H1 (cell line): ENCODE data around the gene CCDC197. TPM values are rescaled to one million over a fixed set of nuclear protein-coding genes. Genes with fewer than 3 reads are reported as not detected.
A peak's percentile ranks its signal among the peaks of the same experiment; 100 is the strongest.

Experiments
- CTCF ChIA-PET: fragments of 300-600 bp; sonication (Branson Sonifier 250); formaldehyde crosslinking; loops from one replicate; lab custom pipeline; 2021; ENCODE audit not compliant: partially characterized antibody; lab: Charles Lee
- POLR2A ChIA-PET: fragments of 300-600 bp; sonication (Branson Sonifier 250); formaldehyde crosslinking; loops from one replicate; lab custom pipeline; 2021; ENCODE audit warnings: inconsistent platforms; ENCODE audit not compliant: partially characterized antibody; lab: Charles Lee
- DNase-seq, 2 experiments: peaks; one replicate each; pipeline versions ENCODE4 v3.0.0 to v3.0.0-alpha.2; 2010 to 2022; ENCODE audit warnings: low spot score in 2 of 2, low read depth in 1 of 2, mixed read lengths in 1 of 2
- FAIRE-seq: peaks from 2 replicates; lab custom pipeline; 2011; peaks lifted over from hg19 to GRCh38; lab: Jason Lieb, UNC
- H2AFZ ChIP-seq: 2 replicates; pipeline ENCODE4 v1.8.1; 2012; ENCODE audit warnings: low read length, inconsistent platforms
- H2AK5ac ChIP-seq: 2 replicates; pipeline ENCODE4 v1.6.1; 2013; ENCODE audit warnings: low read depth, low read length
- H2BK120ac ChIP-seq: replicated peaks from 2 replicates; pipeline ENCODE3; 2013; ENCODE audit warnings: low read depth, low read length, inconsistent platforms
- H2BK12ac ChIP-seq: 2 replicates; pipeline ENCODE4 v1.6.1; 2013; ENCODE audit warnings: low read depth, low read length
- H2BK15ac ChIP-seq: 2 replicates; pipeline ENCODE4 v1.6.1; 2013; ENCODE audit warnings: low read length
- H2BK20ac ChIP-seq: 2 replicates; pipeline ENCODE4 v1.6.1; 2013; ENCODE audit warnings: low read length
- H2BK5ac ChIP-seq: 2 replicates; pipeline ENCODE4 v1.6.1; 2013; ENCODE audit warnings: low read depth, low read length
- H3K14ac ChIP-seq: 2 replicates; pipeline ENCODE4 v1.6.1; 2013; ENCODE audit warnings: inconsistent platforms; ENCODE audit not compliant: insufficient read length
- H3K18ac ChIP-seq: 2 replicates; pipeline ENCODE4 v1.6.1; 2013; ENCODE audit warnings: low read length; ENCODE audit errors: extremely low read depth
- H3K23ac ChIP-seq: 2 replicates; pipeline ENCODE4 v1.6.1; 2013; ENCODE audit warnings: inconsistent platforms; ENCODE audit not compliant: insufficient read length
- H3K23me2 ChIP-seq: 2 replicates; pipeline ENCODE4 v1.6.1; 2013; ENCODE audit warnings: low read depth, low read length
- H3K27ac ChIP-seq: 2 replicates; pipeline ENCODE4 v1.6.1; 2011; ENCODE audit warnings: low read depth, low read length, inconsistent platforms
- H3K27me3 ChIP-seq, 4 experiments: replicated peaks in 1 of 4; 1 replicate in 1 of 4; 2 replicates in 3 of 4; pipeline versions ENCODE4 v1.6.1 to v1.8.1; 2011 to 2013; ENCODE audit warnings: low read length in 3 of 4, mild to moderate bottlenecking in 3 of 4, inconsistent platforms in 2 of 4, mixed read lengths in 2 of 4, moderate library complexity in 1 of 4; ENCODE audit not compliant: control insufficient read depth in 3 of 4, insufficient read depth in 3 of 4; ENCODE audit errors: extremely low read depth in 1 of 4
- H3K36me3 ChIP-seq, 4 experiments: 2 replicates each; pipeline versions ENCODE4 v1.6.1 to v1.8.1; 2011 to 2013; ENCODE audit warnings: mild to moderate bottlenecking in 4 of 4, low read length in 3 of 4, moderate library complexity in 2 of 4, control low read depth in 1 of 4, inconsistent platforms in 1 of 4; ENCODE audit not compliant: insufficient read depth in 4 of 4, control insufficient read depth in 2 of 4
- H3K4ac ChIP-seq: replicated peaks from 2 replicates; pipeline ENCODE3; 2013; ENCODE audit warnings: low read length, low read depth, mixed read lengths, inconsistent platforms; ENCODE audit not compliant: insufficient read length
- H3K4me1 ChIP-seq, 4 experiments: replicated peaks in 1 of 4; 1 replicate in 1 of 4; 2 replicates in 3 of 4; pipeline versions ENCODE4 v1.6.1 to v1.8.1; 2011 to 2013; ENCODE audit warnings: low read length in 3 of 4, inconsistent platforms in 2 of 4, mixed read lengths in 1 of 4; ENCODE audit not compliant: insufficient read depth in 4 of 4, control insufficient read depth in 3 of 4
- H3K4me2 ChIP-seq, 2 experiments: 2 replicates each; pipeline versions ENCODE4 v1.6.1 to v1.8.1; 2011 to 2013; ENCODE audit warnings: low read depth in 2 of 2, low read length in 2 of 2, control low read depth in 1 of 2, inconsistent platforms in 1 of 2, mild to moderate bottlenecking in 1 of 2; ENCODE audit not compliant: insufficient read depth in 1 of 2
- H3K4me3 ChIP-seq, 4 experiments: fragments of 200-600, 300-600 bp in 1 of 4; sonication (generic), shearing (Covaris generic), sonication (Bioruptor Twin) in 1 of 4; 2 replicates each; pipeline versions ENCODE4 v1.5.1 to v1.8.1; 2011 to 2016; ENCODE audit warnings: low read length in 4 of 4, low read depth in 3 of 4, control low read depth in 2 of 4, inconsistent platforms in 2 of 4, mild to moderate bottlenecking in 2 of 4, mixed read lengths in 1 of 4, moderate library complexity in 1 of 4; ENCODE audit not compliant: insufficient read depth in 2 of 4; ENCODE audit errors: extremely low read depth in 1 of 4
- H3K56ac ChIP-seq: replicated peaks from 2 replicates; pipeline ENCODE3; 2013; ENCODE audit warnings: low read depth, mild to moderate bottlenecking, mixed read lengths, low read length, inconsistent platforms; ENCODE audit not compliant: insufficient read length
- H3K79me1 ChIP-seq: 2 replicates; pipeline ENCODE4 v1.6.1; 2013; ENCODE audit warnings: low read depth, low read length, control low read depth
- H3K79me2 ChIP-seq, 2 experiments: 2 replicates each; pipeline versions ENCODE4 v1.6.1 to v1.8.1; 2012 to 2013; ENCODE audit warnings: low read length in 2 of 2, mild to moderate bottlenecking in 2 of 2, inconsistent platforms in 1 of 2; ENCODE audit not compliant: insufficient read depth in 2 of 2, control insufficient read depth in 1 of 2
- H3K9ac ChIP-seq, 4 experiments: replicated peaks in 1 of 4; 1 replicate in 1 of 4; 2 replicates in 3 of 4; pipeline versions ENCODE4 v1.6.1 to v1.8.1; 2011 to 2013; ENCODE audit warnings: low read depth in 3 of 4, low read length in 3 of 4, control low read depth in 2 of 4, mild to moderate bottlenecking in 2 of 4, moderate library complexity in 2 of 4, inconsistent platforms in 1 of 4; ENCODE audit errors: extremely low read depth in 1 of 4
- H3K9me3 ChIP-seq, 2 experiments: 2 replicates each; pipeline versions ENCODE4 v1.6.1 to v1.8.1; 2012 to 2013; ENCODE audit warnings: mild to moderate bottlenecking in 2 of 2, moderate library complexity in 2 of 2, control low read depth in 1 of 2, inconsistent platforms in 1 of 2, low read depth in 1 of 2, low read length in 1 of 2, mixed read lengths in 1 of 2; ENCODE audit not compliant: insufficient read depth in 2 of 2
- H4K20me1 ChIP-seq, 2 experiments: replicated peaks in 1 of 2; 2 replicates each; pipeline versions ENCODE3 to v1.8.1; 2011 to 2013; ENCODE audit warnings: inconsistent platforms in 2 of 2, low read length in 2 of 2, mild to moderate bottlenecking in 1 of 2; ENCODE audit not compliant: insufficient read depth in 2 of 2, control insufficient read depth in 1 of 2
- H4K5ac ChIP-seq: 2 replicates; pipeline ENCODE4 v1.6.1; 2013; ENCODE audit warnings: low read length, low read depth, mixed read lengths, inconsistent platforms; ENCODE audit not compliant: insufficient read length
- H4K8ac ChIP-seq: 2 replicates; pipeline ENCODE4 v1.8.0; 2013; ENCODE audit warnings: mild to moderate bottlenecking, moderate library complexity, low read length, inconsistent platforms; ENCODE audit not compliant: insufficient read depth; ENCODE audit errors: extremely low read depth
- H4K91ac ChIP-seq: replicated peaks from 2 replicates; pipeline ENCODE3; 2013; ENCODE audit warnings: low read length, mixed read lengths, inconsistent platforms; ENCODE audit not compliant: insufficient read length
- BACH1 ChIP-seq: IDR thresholded peaks from 2 replicates; pipeline ENCODE4 v1.6.1; 2012; ENCODE audit warnings: low read length, improper control_type of control experiment
- CBX5 ChIP-seq: fragments of 300-800, 300-1000 bp; sonication (generic); IDR thresholded peaks from 2 replicates; pipeline ENCODE4 v1.7.1; 2016; ENCODE audit warnings: antibody characterized with exemption, low read length, low read depth
- GTF2F1 ChIP-seq: IDR thresholded peaks from 2 replicates; pipeline ENCODE4 v1.6.1; 2012; ENCODE audit warnings: low read depth, low read length, improper control_type of control experiment, borderline replicate concordance
- KDM1A ChIP-seq: fragments of 200-600, 300-600 bp; sonication (generic); IDR thresholded peaks from 2 replicates; pipeline ENCODE4 v1.7.1; 2016; ENCODE audit warnings: mild to moderate bottlenecking, low read length, borderline replicate concordance
- SIX5 ChIP-seq: IDR thresholded peaks from 2 replicates; pipeline ENCODE4 v1.6.1; 2011; ENCODE audit warnings: mild to moderate bottlenecking, low read depth, low read length
- WGBS, 2 experiments: shearing (Covaris generic) in 1 of 2; methylation state at CpG; one replicate each; pipeline versions ENCODE4 v1.1.6 to v1.1.7; 2013 to 2015; ENCODE audit warnings: low lambda C conversion rate in 2 of 2, mixed read lengths in 2 of 2, inconsistent platforms in 1 of 2, low coverage in 1 of 2, missing lambda C conversion rate in 1 of 2; ENCODE audit not compliant: insufficient replicate concordance in 2 of 2, insufficient coverage in 1 of 2, insufficient read length in 1 of 2; ENCODE audit errors: extremely low coverage in 1 of 2, missing lambda C conversion rate in 1 of 2; 5-methylcytosine and 5-hydroxymethylcytosine counted together
- polyA plus RNA-seq, 7 experiments: library from polyadenylated mRNA; depleted of rRNA in 3 of 7; stranded (reverse) in 5 of 7; unstranded in 2 of 7; fragments of >200 nt in 5 of 7; fragments of 200-250 nt in 2 of 7; gene quantifications; 1 replicate in 5 of 7; 2 replicates in 1 of 7; 4 replicates in 1 of 7; pipeline versions ENCODE4 v1.2.1 to v1.2.3, GENCODE V29; 2011 to 2013; ENCODE audit warnings: missing spikeins in 2 of 7, mixed read lengths in 2 of 7
- total RNA-seq: library from RNA; stranded (reverse); fragmentation: NEBNext Ultra II Directional; extraction: Animal tissue kit (Norgen Biotek cat#: 25700); gene quantifications from 2 replicates; pipeline ENCODE4 v1.2.1, GENCODE V29; 2021
- TF ChIP-seq, protein P1 (sequence below): IDR thresholded peaks from 2 replicates; pipeline ENCODE4 v1.6.1; 2012; ENCODE audit warnings: inconsistent platforms
- TF ChIP-seq, protein P2 (sequence below): IDR thresholded peaks from 2 replicates; pipeline ENCODE4 v1.6.1; 2012; ENCODE audit warnings: low read length, inconsistent platforms

CCDC197 gene
- total and polyA plus RNA-seq, 2 of the 8 experiments (the other 6 are each of a cell fraction or from before 2014, with no cell fraction given), result not detected

DNA sequence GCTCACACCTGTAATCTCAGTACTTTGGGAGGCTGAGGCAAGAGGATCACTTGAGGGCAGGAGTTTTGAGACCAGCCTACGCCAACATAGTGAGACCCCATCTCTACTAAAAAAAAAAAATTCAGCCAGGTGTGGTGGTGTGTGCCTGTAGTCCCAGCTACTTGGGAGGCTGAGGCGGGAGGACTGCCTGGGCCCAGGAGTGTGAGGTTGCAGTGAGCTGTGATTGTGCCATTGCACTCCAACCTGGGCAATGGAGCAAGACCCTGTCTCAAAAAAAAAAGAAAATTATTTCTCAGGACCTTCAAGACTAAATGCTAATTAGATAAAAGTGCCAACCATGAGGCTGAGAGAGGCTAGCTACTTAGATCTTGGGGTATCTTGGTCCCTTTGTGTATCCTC is 52.5 kb downstream of the CCDC197 start:
- Histone ChIP-seq H2BK20ac (no peak overlapping the region), H3K4me2 (no peak overlapping the region), H3K9ac (no peak overlapping the region), H2AFZ (no peak overlapping the region), H3K79me2 (no peaks in the 10 kb centered on the region), H3K23me2 (no peaks in the 10 kb centered on the region), H2BK15ac (no peak overlapping the region)
- FAIRE-seq, result no peak
- TF ChIP-seq GTF2F1 (no peak), BACH1 (no peak), CBX5 (no peak), SIX5 (no peak), KDM1A (no peak)
- TF ChIP-seq, protein P1, sequence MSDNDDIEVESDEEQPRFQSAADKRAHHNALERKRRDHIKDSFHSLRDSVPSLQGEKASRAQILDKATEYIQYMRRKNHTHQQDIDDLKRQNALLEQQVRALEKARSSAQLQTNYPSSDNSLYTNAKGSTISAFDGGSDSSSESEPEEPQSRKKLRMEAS, result no peak
- TF ChIP-seq, protein P2, sequence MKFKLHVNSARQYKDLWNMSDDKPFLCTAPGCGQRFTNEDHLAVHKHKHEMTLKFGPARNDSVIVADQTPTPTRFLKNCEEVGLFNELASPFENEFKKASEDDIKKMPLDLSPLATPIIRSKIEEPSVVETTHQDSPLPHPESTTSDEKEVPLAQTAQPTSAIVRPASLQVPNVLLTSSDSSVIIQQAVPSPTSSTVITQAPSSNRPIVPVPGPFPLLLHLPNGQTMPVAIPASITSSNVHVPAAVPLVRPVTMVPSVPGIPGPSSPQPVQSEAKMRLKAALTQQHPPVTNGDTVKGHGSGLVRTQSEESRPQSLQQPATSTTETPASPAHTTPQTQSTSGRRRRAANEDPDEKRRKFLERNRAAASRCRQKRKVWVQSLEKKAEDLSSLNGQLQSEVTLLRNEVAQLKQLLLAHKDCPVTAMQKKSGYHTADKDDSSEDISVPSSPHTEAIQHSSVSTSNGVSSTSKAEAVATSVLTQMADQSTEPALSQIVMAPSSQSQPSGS, result no peak
- TF ChIP-seq, all 59 proteins: peak for 0
- 75% methylated on average over 2 of the region's 2 CpGs; no CpG with 5 or more reads in 1 of the 2 experiments for WGBS, 2 experiments
- no peaks in the 10 kb centered on the region for H3K27me3 ChIP-seq
- peak in 1 of 2 experiments; percentile 8 for DNase-seq
- H3K4me1 ChIP-seq, result no peaks in the 10 kb centered on the region; a peak in 1 of 7 replicates
- H2AK5ac ChIP-seq, result no peak overlapping the region
- H2BK5ac ChIP-seq, result no peak overlapping the region
- no peak overlapping the region for H3K4ac ChIP-seq
- ChIA-PET CTCF (interaction anchor here (0.6 to 17.4 kb wide), 10 partner anchors 13 to 258 kb away, joined by 3 to 148 read pairs (median 6); partner anchors contain the start of gene IFI27L2), POLR2A (interaction anchor here (1.4 kb wide), 1 partner anchor 12 kb away, joined by 3 read pairs; no protein-coding TSS in a partner anchor)
- no peak overlapping the region for H3K56ac ChIP-seq
- H4K8ac ChIP-seq, result no peak overlapping the region
- H3K18ac ChIP-seq, result no peak overlapping the region
- H4K5ac ChIP-seq, result no peak overlapping the region
- no peak overlapping the region for H4K91ac ChIP-seq
- no peak overlapping the region for H3K27ac ChIP-seq
- no peak overlapping the region for H2BK12ac ChIP-seq
- H3K23ac ChIP-seq, result no peak overlapping the region
- H2BK120ac ChIP-seq, result no peak overlapping the region
- no peaks in the 10 kb centered on the region for H3K9me3 ChIP-seq
- no peak overlapping the region for H3K4me3 ChIP-seq
- no peaks in the 10 kb centered on the region; the same call in 1 of the 2 replicates for H3K79me1 ChIP-seq
- no peak overlapping the region for H3K14ac ChIP-seq
- peaks cover 24 to 77% (median 45%) of the 10 kb centered on the region in 4 experiments for H3K36me3 ChIP-seq
- peaks cover under 1 to 7% of the 10 kb centered on the region in 2 experiments for H4K20me1 ChIP-seq
